Endothelial cell (in vitro differentiated cells): ENCODE results near the gene MYO19. TPM values are rescaled to one million over a fixed set of nuclear protein-coding genes. Genes with fewer than 3 reads are reported as not detected.

ENCODE experiments used
- DNase-seq: peaks from one replicate; pipeline ENCODE4 v3.0.0; 2021; ENCODE audit warnings: low spot score
- H3K27ac Mint-ChIP-seq: one replicate; pipeline ENCODE4 v1.8.0; 2021; ENCODE audit warnings: mixed read lengths, inconsistent platforms; ENCODE audit not compliant: unreplicated experiment
- H3K27me3 Mint-ChIP-seq: one replicate; pipeline ENCODE4 v1.8.0; 2021; ENCODE audit warnings: mild to moderate bottlenecking, moderate library complexity, mixed read lengths, inconsistent platforms; ENCODE audit not compliant: unreplicated experiment
- H3K36me3 Mint-ChIP-seq: one replicate; pipeline ENCODE4 v1.8.0; 2021; ENCODE audit warnings: mild to moderate bottlenecking, low read depth, mixed read lengths, inconsistent platforms; ENCODE audit not compliant: unreplicated experiment
- H3K4me1 Mint-ChIP-seq: one replicate; pipeline ENCODE4 v1.8.0; 2021; ENCODE audit warnings: mild to moderate bottlenecking, mixed read lengths, inconsistent platforms; ENCODE audit not compliant: unreplicated experiment
- H3K4me3 Mint-ChIP-seq: one replicate; pipeline ENCODE4 v1.8.0; 2021; ENCODE audit warnings: mild to moderate bottlenecking, mixed read lengths, inconsistent platforms; ENCODE audit not compliant: unreplicated experiment
- H3K9me3 Mint-ChIP-seq: one replicate; pipeline ENCODE4 v1.8.0; 2021; ENCODE audit warnings: mixed read lengths, inconsistent platforms; ENCODE audit not compliant: unreplicated experiment
- total RNA-seq: library from RNA; stranded (reverse); fragmentation: NEBNext Ultra II Directional; extraction: Animal tissue kit (Norgen Biotek cat#: 25700); gene quantifications from one replicate; pipeline ENCODE4 v1.2.1, GENCODE V29; 2021; ENCODE audit not compliant: unreplicated experiment
- TF ChIP-seq, protein P1 (sequence below): fragments of 200-600 bp; sonication (generic); IDR thresholded peaks from one replicate; pipeline ENCODE4 v1.5.0; 2021; ENCODE audit warnings: antibody characterized with exemption; ENCODE audit not compliant: unreplicated experiment

MYO19 gene
- total RNA-seq, 1 donor from 2014 or later: 60.3 TPM

DNA sequence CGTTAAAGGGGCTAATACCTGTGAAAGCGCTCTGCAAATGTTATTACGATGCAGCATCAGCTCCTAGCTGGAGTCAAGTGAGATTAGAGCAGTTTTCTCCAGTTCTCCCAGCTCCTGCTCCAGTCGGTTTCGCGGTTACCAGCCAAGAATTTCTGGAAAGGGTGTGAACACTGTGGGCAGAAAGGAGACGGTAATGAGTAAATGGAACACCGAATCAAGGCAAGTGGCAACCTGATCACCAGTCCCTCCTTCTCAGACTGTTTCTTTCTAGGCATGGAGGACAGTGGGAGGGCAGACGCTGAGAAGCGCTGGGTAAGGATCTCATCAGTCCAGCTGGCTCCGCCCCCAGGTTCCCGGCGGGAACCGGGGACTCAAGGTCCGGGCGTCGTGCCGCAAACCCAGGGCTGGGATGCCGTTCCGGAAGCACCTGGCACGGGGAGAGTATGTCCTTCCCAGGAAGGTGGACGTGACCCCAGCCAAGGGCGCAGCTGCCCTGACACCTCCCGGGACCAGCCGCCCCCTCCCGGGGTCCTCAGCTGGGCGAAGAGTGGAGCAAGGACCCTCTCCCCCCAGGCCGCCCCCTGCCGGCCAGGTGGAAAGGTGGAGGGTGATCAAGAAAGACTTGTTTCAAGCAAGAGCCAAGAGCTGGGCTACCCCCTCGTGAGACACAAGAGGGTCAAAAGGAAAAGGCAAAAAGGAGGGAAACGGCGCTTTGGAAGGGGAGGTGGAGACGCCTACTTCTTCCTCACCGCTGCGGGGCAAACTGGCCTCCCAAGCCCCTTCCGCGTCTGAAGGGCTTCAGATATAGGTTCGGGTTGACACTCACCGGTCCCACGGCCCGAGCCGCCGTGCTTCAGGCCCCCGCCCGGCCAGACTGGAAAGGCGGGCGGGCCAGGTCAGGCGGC is 481 bp downstream of the MYO19 start:
- peak; percentile 62 for DNase-seq
- TF ChIP-seq, protein P1, sequence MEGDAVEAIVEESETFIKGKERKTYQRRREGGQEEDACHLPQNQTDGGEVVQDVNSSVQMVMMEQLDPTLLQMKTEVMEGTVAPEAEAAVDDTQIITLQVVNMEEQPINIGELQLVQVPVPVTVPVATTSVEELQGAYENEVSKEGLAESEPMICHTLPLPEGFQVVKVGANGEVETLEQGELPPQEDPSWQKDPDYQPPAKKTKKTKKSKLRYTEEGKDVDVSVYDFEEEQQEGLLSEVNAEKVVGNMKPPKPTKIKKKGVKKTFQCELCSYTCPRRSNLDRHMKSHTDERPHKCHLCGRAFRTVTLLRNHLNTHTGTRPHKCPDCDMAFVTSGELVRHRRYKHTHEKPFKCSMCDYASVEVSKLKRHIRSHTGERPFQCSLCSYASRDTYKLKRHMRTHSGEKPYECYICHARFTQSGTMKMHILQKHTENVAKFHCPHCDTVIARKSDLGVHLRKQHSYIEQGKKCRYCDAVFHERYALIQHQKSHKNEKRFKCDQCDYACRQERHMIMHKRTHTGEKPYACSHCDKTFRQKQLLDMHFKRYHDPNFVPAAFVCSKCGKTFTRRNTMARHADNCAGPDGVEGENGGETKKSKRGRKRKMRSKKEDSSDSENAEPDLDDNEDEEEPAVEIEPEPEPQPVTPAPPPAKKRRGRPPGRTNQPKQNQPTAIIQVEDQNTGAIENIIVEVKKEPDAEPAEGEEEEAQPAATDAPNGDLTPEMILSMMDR: peak; percentile 81
- peaks cover 3% of the 10 kb centered on the region for H3K27me3 Mint-ChIP-seq
- peak overlapping the region; percentile 89 for H3K27ac Mint-ChIP-seq
- peaks cover 14% of the 10 kb centered on the region for H3K4me1 Mint-ChIP-seq
- peak overlapping the region; percentile 94 for H3K4me3 Mint-ChIP-seq
- peaks cover 7% of the 10 kb centered on the region for H3K36me3 Mint-ChIP-seq
- H3K9me3 Mint-ChIP-seq: no peaks in the 10 kb centered on the region

DNA sequence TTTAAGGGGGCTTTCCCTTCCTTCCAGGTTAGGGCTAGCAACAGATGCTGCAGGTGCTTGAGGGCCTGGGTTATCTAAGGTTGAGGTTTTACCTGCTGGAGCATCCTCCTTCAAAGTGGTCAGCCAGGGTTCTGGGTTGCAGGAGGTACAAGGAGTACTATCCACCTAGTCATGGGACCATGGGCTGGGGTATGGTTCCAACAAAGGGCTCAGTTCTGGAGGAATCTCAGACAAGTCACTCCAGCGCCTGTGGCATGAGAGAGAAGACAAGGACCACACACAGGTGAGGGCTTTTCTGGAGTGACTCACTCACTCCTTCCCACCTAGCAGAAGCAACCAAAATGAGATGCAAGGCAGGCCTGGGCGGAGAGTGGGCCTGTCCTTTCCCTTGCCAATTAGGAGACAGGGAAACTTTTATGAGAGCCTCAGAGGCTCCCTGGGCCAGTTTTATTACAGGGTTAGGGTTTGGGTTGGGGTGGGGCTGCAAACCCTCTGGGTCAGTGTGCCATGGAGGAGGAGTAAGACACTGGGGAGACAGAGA is 2.2 kb downstream of the MYO19 start:
- no peak for DNase-seq
- TF ChIP-seq, protein P1: no peak
- H3K4me1 Mint-ChIP-seq: peaks cover 16% of the 10 kb centered on the region
- peaks cover 3% of the 10 kb centered on the region for H3K27me3 Mint-ChIP-seq
- no peak overlapping the region for H3K27ac Mint-ChIP-seq
- peaks cover 3% of the 10 kb centered on the region for H3K36me3 Mint-ChIP-seq
- H3K4me3 Mint-ChIP-seq: no peak overlapping the region
- H3K9me3 Mint-ChIP-seq: no peaks in the 10 kb centered on the region

DNA sequence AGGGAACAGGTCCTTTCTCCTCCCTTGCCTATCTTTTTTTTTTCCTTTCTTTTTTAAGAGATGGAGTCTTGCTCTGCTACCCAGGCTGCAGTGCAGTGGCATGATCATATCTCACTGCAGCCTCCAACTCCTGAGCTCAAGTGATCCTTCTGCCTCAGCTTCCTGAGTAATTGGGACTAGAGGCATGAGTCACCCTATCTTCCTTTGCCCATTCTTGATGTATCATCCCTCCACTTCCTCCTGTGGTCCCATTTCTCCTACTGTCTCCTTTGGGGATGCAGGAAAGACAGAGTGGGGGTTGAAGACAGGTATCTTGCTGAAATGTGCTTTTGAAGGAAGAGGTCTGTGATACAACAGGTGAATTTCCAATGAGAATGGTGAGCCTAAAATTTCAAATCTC is 5.5 kb downstream of the MYO19 start:
- H3K4me3 Mint-ChIP-seq: no peak overlapping the region
- no peak for DNase-seq
- H3K36me3 Mint-ChIP-seq: peaks cover 12% of the 10 kb centered on the region
- no peaks in the 10 kb centered on the region for H3K9me3 Mint-ChIP-seq
- TF ChIP-seq, protein P1: no peak
- peaks cover 2% of the 10 kb centered on the region for H3K27me3 Mint-ChIP-seq
- no peak overlapping the region for H3K27ac Mint-ChIP-seq
- H3K4me1 Mint-ChIP-seq: peaks cover 9% of the 10 kb centered on the region

DNA sequence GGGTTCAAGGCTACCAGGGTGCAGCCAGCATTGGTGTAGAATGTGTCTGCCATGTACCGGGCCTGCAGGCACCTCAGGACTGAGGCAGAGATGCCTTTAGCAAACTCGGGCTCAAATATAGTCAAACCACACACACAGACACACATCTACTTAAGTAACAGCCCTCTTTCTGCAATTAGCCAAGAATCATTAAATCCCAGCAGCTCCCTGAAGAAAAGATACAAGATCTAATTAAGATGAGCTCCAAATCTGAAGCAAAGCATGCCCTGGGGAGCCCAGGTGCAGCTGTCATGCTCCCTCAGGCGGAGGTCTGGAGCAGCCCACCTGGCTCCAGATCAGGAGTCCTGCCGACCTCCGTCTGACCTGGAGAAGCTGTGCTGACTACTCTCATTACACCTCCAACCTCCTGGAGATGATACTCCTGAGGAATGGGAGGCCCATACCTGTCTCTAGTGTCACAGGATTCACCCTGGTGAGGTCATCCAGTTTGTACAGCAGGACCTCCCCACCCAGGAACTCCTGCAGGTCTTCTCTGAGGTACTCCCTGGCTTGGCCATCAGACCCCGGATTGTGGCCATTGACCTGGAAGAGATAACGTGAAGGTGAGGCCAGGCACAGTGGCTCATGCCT is 6.9 kb downstream of the MYO19 start:
- H3K4me1 Mint-ChIP-seq: peaks cover 3% of the 10 kb centered on the region
- no peaks in the 10 kb centered on the region for H3K9me3 Mint-ChIP-seq
- no peak for DNase-seq
- no peak overlapping the region for H3K27ac Mint-ChIP-seq
- no peak overlapping the region for H3K4me3 Mint-ChIP-seq
- H3K27me3 Mint-ChIP-seq: peaks cover 2% of the 10 kb centered on the region
- peaks cover 12% of the 10 kb centered on the region for H3K36me3 Mint-ChIP-seq
- TF ChIP-seq, protein P1: no peak
